ENCODE results near the gene KCNJ9. TPM values are rescaled to one million over a fixed set of nuclear protein-coding genes. Genes with fewer than 3 reads are reported as not detected.
"Not testable (repeated sequence)": the region's sequence is repeated elsewhere in the genome, so short reads cannot be mapped to it uniquely, and the experiment has no call there.

Gene KCNJ9
- total RNA-seq, 1 experiment from 2014 or later: not detected

DNA sequence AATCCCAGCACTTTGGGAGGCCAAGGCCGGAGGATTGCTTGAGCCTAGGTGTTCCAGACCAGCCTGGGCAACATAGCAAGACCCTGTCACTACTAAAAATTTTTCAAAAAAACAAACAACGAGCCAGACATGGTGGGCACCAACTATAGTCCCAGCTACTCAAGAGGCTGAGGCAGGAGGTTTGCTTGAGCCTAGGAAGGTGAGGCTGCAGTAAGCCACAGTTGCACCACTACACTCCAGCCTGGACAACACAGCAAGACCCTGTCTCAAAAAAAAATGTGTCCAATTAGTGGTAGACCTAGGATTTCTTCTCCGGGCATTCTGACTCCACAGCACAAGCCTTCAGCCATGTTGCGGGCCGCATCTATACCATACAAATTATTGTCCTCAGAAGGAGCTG is 23.8 kb downstream of the KCNJ9 start:
- Mint-ChIP-seq H3K27me3 (ENCODE audit: unreplicated experiment) (peaks cover 57% of the 10 kb centered on the region), H3K27ac (ENCODE audit: unreplicated experiment) (no peak overlapping the region), H3K9me3 (ENCODE audit: low read depth, unreplicated experiment) (no peaks in the 10 kb centered on the region), H3K36me3 (ENCODE audit: insufficient read depth, unreplicated experiment) (no peaks in the 10 kb centered on the region), H3K4me3 (ENCODE audit: low read depth, unreplicated experiment) (no peak overlapping the region), H3K4me1 (ENCODE audit: low read depth, unreplicated experiment) (peaks cover 30% of the 10 kb centered on the region)
- no TSS peak for BruUV-seq (replicated peaks)
- intact Hi-C loops (cut with micrococcal nuclease; ENCODE audit: unreplicated experiment): loop anchor here (10.0 kb wide), 1 partner anchor 310 kb away; no protein-coding TSS in a partner anchor
- CTCF ChIA-PET: interaction anchor here (0.7 kb wide), 1 partner anchor 88 kb away, joined by 3 read pairs; no protein-coding TSS in a partner anchor
- TF ChIP-seq, protein P1, sequence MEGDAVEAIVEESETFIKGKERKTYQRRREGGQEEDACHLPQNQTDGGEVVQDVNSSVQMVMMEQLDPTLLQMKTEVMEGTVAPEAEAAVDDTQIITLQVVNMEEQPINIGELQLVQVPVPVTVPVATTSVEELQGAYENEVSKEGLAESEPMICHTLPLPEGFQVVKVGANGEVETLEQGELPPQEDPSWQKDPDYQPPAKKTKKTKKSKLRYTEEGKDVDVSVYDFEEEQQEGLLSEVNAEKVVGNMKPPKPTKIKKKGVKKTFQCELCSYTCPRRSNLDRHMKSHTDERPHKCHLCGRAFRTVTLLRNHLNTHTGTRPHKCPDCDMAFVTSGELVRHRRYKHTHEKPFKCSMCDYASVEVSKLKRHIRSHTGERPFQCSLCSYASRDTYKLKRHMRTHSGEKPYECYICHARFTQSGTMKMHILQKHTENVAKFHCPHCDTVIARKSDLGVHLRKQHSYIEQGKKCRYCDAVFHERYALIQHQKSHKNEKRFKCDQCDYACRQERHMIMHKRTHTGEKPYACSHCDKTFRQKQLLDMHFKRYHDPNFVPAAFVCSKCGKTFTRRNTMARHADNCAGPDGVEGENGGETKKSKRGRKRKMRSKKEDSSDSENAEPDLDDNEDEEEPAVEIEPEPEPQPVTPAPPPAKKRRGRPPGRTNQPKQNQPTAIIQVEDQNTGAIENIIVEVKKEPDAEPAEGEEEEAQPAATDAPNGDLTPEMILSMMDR (IDR thresholded peaks at IDR 0.05; ENCODE audit: unreplicated experiment): no peak
- DNase-seq: no peak

DNA sequence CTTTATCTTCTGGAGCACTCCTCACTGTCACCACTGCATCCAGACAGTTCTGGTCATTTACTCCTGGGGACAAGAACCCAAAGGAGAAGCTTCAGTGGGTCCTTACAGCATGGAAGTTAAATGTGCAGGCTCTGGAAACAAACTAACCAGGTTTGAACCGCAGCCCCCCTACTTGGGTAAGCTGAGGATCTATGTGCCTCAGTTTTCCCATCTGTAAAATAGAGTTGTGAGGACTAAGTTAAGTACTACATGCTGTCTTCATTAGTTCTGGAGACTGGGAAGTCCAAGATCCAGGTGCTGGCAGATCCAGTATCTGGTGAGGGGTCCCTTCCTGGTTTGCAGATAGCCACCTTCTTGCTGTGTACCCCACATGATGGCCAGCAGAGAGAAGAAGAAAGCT is 26.2 kb downstream of the KCNJ9 start:
- TF ChIP-seq, protein P1 (IDR thresholded peaks at IDR 0.05; ENCODE audit: unreplicated experiment): no peak
- CTCF ChIA-PET: no interaction called here
- no TSS peak for BruUV-seq (replicated peaks)

DNA sequence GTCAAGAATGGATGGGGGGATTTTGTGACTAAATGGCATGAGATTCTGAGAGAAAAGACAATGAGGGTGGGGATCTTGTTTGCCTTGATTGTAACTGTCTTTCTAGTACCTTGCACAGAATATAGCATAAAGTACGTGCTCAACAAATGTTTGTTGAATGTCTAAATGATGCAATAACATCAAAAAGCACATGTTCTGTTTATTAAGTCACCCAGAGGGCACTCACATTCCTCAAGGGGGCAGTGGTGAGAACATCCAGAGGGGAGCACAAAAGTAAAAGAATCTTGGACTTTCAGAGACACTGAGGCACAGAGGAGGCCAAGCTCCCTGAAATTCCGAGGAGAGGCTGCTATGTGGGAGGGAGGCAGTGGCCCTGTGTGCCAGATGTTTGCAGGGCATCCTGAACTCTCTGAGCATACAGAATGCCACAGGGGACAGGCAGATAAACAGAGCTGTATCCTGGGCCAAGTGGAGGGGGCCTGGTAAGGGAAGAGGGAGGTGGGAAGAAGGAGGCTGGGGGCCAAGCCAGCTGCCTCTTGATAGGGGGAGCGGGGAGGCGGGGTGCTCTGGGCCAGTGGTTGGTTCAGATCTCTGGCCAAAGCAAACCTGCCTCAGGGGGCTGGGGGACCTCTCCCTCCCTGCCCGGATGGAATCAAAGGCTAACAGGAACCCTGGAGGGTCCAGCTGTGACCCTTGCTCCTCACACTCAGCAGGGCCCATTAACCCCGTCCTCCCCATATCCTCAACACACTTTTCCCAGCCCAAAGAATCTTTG is 27.7 kb downstream of the KCNJ9 start:
- Mint-ChIP-seq H3K27ac (ENCODE audit: unreplicated experiment) (peak overlapping the region; percentile 63), H3K9me3 (ENCODE audit: low read depth, unreplicated experiment) (no peaks in the 10 kb centered on the region), H3K27me3 (ENCODE audit: unreplicated experiment) (peaks cover 69% of the 10 kb centered on the region), H3K4me1 (ENCODE audit: low read depth, unreplicated experiment) (peaks cover 12% of the 10 kb centered on the region), H3K4me3 (ENCODE audit: low read depth, unreplicated experiment) (no peak overlapping the region), H3K36me3 (ENCODE audit: insufficient read depth, unreplicated experiment) (no peaks in the 10 kb centered on the region)
- CTCF ChIA-PET: interaction anchor here (0.7 kb wide), 1 partner anchor 110 kb away, joined by 4 read pairs; no protein-coding TSS in a partner anchor
- TF ChIP-seq, protein P1 (IDR thresholded peaks at IDR 0.05; ENCODE audit: unreplicated experiment): peak; percentile 57
- intact Hi-C loops (cut with micrococcal nuclease; ENCODE audit: unreplicated experiment): loop anchor here (10.0 kb wide), 1 partner anchor 306 kb away; no protein-coding TSS in a partner anchor
- BruUV-seq (replicated peaks): no TSS peak
- DNase-seq: peak; percentile 47

More for the DNA sequence above, 26.2 kb downstream of the KCNJ9 start:
- intact Hi-C loops (cut with micrococcal nuclease; ENCODE audit: unreplicated experiment): loop anchor here (10.0 kb wide), 1 partner anchor 307 kb away; no protein-coding TSS in a partner anchor
- no peaks in the 10 kb centered on the region for H3K36me3 Mint-ChIP-seq (ENCODE audit: insufficient read depth, unreplicated experiment)
- no peak overlapping the region for H3K27ac Mint-ChIP-seq (ENCODE audit: unreplicated experiment)
- H3K27me3 Mint-ChIP-seq (ENCODE audit: unreplicated experiment): peaks cover 66% of the 10 kb centered on the region
- no peaks in the 10 kb centered on the region for H3K9me3 Mint-ChIP-seq (ENCODE audit: low read depth, unreplicated experiment)
- H3K4me1 Mint-ChIP-seq (ENCODE audit: low read depth, unreplicated experiment): peaks cover 20% of the 10 kb centered on the region
- no peak for DNase-seq
- H3K4me3 Mint-ChIP-seq (ENCODE audit: low read depth, unreplicated experiment): no peak overlapping the region

DNA sequence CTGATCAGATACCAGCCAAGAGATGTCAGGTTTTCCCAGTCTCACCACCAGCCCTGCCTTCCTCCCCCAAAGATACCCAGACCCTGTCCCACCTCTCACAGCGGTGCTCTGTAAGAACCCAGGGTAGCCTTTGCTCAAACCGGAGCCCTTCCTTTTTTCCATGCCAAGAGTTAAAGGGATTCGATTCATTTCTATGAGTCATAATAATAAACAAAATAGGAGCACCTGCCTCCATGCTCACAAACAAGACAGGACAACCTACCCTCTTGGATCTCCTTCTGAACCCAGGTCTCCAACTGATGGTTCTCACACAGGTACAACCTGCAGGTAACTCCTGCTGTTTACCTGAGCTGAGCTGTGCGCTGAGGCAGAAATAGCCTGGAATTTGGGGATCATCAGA is 28.3 kb downstream of the KCNJ9 start:
- BruUV-seq (replicated peaks): no TSS peak
- TF ChIP-seq, protein P1 (IDR thresholded peaks at IDR 0.05; ENCODE audit: unreplicated experiment): no peak
- CTCF ChIA-PET: interaction anchor here (0.7 kb wide), 1 partner anchor 110 kb away, joined by 4 read pairs; no protein-coding TSS in a partner anchor
- DNase-seq: no peak
- Mint-ChIP-seq H3K4me3 (ENCODE audit: low read depth, unreplicated experiment) (no peak overlapping the region), H3K27ac (ENCODE audit: unreplicated experiment) (no peak overlapping the region), H3K9me3 (ENCODE audit: low read depth, unreplicated experiment) (no peaks in the 10 kb centered on the region), H3K36me3 (ENCODE audit: insufficient read depth, unreplicated experiment) (no peaks in the 10 kb centered on the region), H3K27me3 (ENCODE audit: unreplicated experiment) (peaks cover 69% of the 10 kb centered on the region), H3K4me1 (ENCODE audit: low read depth, unreplicated experiment) (peaks cover 12% of the 10 kb centered on the region)
- intact Hi-C loops (cut with micrococcal nuclease; ENCODE audit: unreplicated experiment): loop anchor here (10.0 kb wide), 1 partner anchor 305 kb away; no protein-coding TSS in a partner anchor

DNA sequence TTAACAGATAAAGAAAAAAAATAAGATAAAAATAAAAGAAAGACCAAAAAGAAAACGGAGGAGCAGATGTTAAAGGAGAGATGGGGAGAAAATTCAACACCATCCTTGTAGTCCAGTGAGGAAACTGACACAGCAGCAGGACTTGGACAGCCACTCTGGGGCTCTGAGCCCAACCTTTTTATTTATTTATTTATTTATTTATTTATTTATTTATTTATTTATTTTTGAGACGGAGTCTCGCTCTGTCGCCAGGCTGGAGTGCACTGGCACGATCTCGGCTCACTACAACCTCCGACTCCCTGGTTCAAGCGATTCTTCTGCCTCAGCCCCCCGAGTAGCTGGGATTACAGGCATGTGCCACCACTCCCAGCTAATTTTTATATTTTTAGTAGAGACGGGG is 30.1 kb downstream of the KCNJ9 start:
- H3K9me3 Mint-ChIP-seq (ENCODE audit: low read depth, unreplicated experiment); H3K4me3 Mint-ChIP-seq (ENCODE audit: low read depth, unreplicated experiment); H3K36me3 Mint-ChIP-seq (ENCODE audit: insufficient read depth, unreplicated experiment); intact Hi-C loops (cut with micrococcal nuclease; ENCODE audit: unreplicated experiment); CTCF ChIA-PET; BruUV-seq (replicated peaks); DNase-seq; H3K27ac Mint-ChIP-seq (ENCODE audit: unreplicated experiment): not testable (repeated sequence)
- peaks cover 75% of the 10 kb centered on the region for H3K27me3 Mint-ChIP-seq (ENCODE audit: unreplicated experiment)
- peaks cover 12% of the 10 kb centered on the region for H3K4me1 Mint-ChIP-seq (ENCODE audit: low read depth, unreplicated experiment)

Measured in Calu3 (cell line).